Measurements from ENCODE around the gene RPAP2.
"Not testable (repeated sequence)": the region's sequence is repeated elsewhere in the genome, so short reads cannot be mapped to it uniquely, and the experiment has no call there.

RPAP2 gene

DNA sequence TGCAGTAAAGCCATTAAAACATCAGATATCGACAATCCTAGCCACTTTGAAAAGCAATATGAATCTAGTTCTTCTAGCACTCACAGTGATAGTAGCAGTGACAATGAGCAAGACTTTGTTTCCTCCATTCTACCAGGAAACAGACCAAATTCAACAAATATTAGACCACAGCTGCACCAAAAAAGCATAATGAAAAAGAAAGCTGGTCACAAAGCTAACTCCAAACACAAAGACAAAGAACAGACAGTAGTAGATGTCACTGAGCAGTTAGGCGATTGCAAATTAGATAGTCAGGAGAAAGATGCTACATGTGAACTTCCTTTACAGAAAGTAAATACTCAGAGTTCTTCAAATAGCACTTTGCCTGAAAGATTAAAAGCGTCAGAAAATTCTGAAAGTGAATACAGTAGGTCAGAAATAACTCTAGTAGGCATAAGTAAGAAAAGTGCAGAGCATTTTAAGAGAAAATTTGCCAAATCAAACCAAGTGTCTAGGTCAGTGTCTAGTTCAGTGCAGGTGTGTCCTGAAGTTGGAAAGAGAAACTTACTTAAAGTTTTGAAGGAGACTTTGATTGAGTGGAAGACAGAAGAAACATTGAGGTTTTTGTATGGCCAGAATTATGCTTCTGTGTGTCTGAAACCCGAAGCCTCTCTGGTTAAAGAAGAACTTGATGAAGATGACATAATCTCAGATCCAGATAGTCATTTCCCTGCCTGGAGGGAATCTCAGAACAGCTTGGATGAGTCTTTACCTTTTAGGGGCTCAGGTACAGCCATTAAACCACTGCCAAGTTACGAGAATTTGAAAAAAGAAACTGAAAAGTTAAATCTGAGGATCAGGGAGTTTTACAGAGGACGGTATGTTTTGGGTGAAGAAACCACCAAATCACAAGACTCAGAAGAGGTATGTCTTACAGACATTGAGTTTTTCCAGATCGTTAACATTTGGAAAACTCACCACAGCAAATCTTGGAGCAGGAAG lies 24.9 kb downstream of the RPAP2 start:
- no peak for DNase-seq

DNA sequence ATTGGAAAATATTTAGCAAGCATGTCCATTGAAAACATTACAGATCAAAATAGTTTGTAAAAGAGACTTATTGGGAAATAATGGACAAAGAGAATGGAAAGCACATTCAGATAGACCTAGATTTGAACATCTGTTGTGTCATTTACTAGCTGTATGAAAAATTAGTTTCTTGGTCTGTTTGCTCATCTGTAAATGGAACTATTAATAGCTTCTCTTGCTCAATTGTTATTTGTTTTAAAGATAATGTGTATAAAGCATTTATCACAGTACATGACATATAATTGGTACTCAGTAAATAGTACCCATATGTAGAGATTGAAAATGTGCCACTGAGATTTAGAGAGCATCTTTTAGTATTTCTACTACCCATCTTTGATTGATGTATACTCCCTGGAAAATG lies 25.9 kb downstream of the RPAP2 start:
- no peak for DNase-seq

- DNase-seq: no peak
These were observed 27.8 kb downstream of the RPAP2 start for GRCh38 chr1:92326681-92327080.

DNA sequence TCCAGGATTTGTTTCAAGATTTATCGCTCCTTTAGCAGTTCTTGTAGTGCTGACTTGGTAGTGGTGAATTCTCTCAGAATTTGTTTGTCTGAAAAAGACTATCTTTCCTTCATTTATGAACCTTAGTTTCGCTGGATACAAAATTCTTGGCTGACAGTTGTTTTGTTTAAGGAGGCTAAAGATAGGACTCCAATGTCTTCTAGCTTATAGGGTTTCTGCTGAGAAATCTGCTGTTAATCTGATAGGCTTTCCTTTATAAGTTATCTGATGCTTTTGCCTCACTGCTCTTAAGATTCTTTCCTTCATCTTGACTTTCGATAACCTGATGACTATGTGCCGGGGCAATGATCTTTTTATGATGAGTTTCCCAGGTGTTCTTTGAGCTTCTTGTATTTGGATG lies 28.9 kb downstream of the RPAP2 start:
- DNase-seq: no peak

- DNase-seq: no peak
These were observed 30.7 kb downstream of the RPAP2 start for GRCh38 chr1:92329347-92330129.

DNA sequence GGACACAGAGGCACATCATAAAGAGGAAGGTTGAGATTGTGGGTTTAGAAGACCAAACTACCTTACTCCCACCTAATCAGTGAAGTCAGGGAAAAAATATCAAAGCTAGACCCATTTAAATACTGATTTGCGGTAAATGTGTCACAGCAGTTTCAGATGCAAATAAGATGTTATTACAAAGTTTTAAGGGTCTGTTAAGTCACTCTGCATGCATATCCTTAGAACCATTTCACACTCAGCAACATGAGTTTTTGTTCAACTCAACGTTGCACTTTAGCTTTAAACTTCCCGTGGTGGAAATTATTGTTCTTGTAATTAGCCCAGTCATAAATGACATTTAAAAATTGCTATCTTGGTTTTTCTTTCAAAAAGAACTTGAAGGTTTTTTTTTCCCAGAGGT lies 34.8 kb downstream of the RPAP2 start:
- DNase-seq: no peak

GRCh38 chr1:92340154-92340553 lies 41.3 kb downstream of the RPAP2 start:
- DNase-seq: no peak

DNA sequence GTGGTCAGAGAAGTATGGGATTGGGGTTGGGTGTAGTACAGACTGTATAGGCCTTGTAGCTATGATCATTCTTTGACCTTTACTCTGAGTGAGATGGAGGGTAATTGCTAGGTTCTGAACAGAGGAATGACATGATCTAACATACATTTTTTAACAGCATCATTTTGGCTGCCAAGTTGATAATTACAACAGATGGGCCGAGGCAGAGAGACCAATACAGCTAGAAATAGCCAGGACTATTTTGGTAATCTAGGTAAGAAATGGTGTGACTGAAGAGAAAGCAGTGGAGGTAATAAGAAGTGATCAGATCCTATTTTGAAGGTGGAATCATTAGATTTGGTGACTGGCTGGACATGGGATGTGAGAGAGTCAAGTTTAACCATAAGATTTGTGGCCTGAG lies 43.5 kb downstream of the RPAP2 start:
- no peak for DNase-seq

DNA sequence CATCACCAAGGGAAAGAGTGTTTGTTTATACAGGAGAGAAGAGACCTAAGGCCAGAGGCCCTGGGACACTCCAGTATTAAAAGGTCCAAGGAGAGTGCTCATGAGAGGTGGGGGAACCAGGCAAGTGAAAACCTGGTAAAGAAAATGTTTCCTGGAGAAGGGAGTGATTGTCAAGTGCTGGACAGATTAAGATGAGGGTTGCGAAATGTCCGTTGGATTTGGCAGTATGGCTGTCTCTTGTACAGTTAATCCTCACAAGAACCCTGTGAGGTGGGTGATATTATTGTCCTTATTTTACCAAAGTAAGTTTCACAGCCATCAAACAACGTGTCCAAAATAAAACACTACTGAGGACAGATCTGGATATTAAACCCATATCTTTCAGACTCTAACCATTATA lies 44.2 kb downstream of the RPAP2 start:
- no peak for DNase-seq

DNA sequence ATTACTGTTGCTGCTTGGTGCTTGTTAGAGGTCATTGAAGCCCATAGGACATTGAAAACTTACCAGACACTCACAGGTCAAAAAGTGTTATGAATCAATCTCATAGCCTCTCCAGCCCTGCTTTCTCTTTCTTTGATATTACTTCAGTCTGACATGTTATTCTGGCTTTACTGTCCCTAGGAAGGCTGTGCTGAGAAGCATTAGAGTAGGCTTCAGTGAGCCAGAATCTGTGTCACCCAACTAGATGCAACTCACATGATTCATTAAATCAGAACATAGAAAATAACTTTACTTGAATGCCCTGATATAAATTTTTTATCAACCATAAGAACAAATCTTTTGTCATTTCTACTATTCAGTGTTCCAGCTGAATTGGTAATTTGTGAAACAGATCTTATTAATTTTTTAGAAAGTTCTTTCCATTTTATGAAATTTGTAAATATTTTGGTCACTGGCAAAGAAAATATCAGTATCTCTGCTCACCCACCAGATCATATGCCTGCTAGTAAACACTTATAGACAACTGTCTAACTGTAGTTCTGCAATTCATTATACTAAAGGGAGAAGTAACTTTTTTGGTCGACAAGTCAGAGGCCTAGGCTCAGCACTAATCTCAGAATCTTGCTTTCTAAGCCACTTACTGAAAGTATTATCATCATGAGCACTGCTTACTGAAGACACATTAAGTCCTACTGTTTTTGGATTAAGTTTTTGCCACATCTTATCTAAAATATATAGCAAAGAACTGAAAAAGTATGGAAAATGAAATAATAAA lies 48.2 kb downstream of the RPAP2 start:
- DNase-seq: no peak

- no peak for DNase-seq
These were observed 54.0 kb downstream of the RPAP2 start for GRCh38 chr1:92352856-92353255.

DNA sequence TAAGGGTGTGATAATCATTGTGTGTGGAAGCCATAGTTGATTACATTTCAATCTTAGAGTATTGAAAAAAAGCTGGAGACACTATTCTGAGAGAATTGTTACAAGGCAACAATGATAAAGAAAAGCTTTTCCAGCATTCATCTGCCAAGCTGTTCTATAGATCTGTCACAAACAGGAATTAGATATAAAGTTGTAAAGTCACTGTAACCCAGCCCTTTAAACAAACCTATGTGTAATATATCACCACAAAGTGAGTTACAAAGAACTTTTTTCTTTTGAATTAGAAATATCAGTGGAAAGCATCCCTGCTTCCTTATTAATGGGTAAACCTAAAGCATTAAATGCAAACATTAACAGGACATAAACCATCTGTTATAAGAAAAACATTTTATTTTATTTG lies 55.4 kb downstream of the RPAP2 start:
- DNase-seq: no peak

- DNase-seq: no peak
These were observed 58.1 kb downstream of the RPAP2 start for GRCh38 chr1:92356956-92357355.

GRCh38 chr1:92359382-92359781 lies 60.5 kb downstream of the RPAP2 start:
- not testable (repeated sequence) for DNase-seq

DNA sequence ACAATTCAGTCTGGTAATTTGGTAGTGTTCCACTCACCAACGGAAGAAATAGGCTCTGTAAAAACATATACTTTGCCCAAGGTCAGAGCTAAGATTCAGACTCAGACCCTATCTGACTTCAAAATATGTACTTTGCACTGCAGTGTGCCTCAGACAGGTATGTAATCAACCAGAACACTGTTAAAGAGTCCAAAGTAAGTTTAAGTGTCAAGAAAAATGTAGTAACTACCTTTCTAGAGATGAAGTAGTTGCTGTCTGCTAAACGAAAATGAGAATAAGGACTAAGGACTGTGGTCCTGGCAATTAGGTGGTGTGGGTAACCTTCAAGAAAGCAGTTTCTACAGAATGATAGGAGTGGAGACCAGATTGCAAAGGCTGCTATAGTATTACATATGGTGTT lies 61.1 kb downstream of the RPAP2 start:
- DNase-seq: no peak

GRCh38 chr1:92362970-92363369 lies 64.1 kb downstream of the RPAP2 start:
- no peak for DNase-seq

DNA sequence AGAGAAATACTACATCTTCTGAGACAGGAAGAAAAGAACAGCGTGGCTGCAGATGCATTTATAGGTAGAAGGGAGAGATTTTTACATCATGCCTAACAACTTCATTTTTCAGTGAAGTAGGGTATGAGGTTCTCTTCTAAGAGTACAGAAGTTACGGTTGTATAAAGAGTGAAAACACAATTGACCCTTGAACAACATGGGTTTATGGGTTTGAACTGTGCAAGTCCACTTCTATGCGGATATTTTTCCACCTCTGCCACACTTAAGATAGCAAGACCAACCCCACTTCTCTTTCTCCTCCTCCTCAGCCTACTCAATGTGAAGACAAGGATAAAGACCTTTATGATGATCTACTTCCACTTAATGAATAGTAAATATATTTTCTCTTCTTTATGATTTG lies 64.5 kb downstream of the RPAP2 start:
- DNase-seq: no peak

- DNase-seq: no peak
These were observed 66.7 kb downstream of the RPAP2 start for GRCh38 chr1:92365378-92366039.

DNA sequence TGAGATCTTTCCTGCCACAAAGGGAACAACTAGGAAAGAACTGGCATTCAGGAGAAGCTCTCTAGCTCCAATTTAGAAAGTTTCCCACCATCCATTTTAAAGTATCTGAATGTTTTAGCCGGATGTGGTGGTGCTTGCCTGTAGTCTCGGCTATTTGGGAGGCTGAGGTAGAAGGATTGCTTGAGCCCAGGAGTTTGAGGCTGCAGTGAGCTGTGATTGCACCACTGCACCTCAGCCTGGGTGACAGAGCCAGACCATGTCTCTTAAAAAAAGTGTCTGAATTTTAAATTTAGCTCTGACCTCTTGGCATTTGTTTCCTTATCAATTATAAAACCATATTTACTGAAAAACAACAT lies 67.2 kb downstream of the RPAP2 start:
- no peak for DNase-seq

GRCh38 chr1:92367496-92367895 lies 68.6 kb downstream of the RPAP2 start:
- no peak for DNase-seq

DNA sequence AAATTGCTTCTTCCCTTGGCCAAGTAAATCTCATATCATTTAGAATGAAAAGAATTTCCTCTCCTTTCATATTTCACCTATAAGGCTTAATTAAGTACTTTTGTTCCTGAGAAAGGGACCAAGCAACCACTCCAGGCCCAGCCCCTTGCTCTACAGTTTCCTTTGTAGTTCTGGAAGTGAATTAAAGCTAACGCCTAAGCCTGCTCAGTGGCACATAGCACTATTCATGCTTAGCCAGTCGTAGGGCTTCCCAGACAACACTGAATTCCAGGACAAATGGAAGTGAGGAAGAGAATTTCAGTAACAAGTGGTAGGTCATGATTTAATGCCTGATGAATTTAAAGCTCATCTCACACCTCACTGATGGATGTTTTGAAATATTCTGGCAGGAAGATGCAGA lies 73.3 kb downstream of the RPAP2 start:
- DNase-seq: no peak

DNA sequence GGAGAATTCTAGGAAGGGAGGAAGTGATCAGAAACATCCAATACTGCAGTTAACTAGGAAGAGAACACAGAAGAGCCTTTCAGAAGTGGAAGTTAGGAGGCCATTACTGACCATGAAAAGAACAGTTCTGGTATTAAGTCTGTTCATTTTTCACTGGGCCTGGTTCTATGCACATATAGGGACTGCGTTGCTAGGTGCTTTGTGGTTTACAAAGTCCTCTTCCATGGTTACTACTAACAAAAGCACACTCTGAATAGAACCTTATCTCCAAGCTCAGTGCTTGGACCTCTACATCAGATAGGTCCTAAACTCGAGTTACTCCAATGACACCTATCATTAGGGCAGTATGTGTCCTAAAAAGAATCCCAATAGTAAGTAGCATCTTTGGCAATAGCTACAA lies 75.4 kb downstream of the RPAP2 start:
- no peak for DNase-seq

DNA sequence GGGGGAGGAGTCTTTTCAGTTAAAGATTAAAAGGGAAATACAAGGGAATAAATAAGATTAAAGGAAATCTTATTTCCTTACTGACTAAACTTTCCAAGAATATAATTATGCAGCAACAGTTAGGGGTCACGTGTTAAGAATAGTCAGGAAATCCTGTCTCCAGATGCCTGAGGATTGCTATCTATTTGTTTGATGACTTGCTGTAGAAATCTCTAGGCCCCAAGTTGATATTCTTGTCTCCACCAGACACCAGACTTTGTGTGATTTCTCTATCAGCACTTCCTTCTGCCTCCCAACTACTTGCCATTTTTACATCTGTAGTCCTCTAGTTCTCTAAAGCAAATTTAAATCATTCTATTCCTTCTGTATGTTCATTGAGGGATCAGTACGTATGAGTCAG lies 77.5 kb downstream of the RPAP2 start:
- no peak for DNase-seq

Data from amniotic stem cell (primary cell).